Muscle layer of duodenum (tissue), 2 donors: ENCODE results near the gene CYTH4.

Source experiments
- H3K27ac ChIP-seq: one replicate; pipeline ENCODE4 v1.7.0; 2013; ENCODE audit warnings: mild to moderate bottlenecking, low read length
- H3K27me3 ChIP-seq: one replicate; pipeline ENCODE4 v1.7.0; 2013; ENCODE audit warnings: low read depth, mild to moderate bottlenecking, control low read depth, low read length
- H3K36me3 ChIP-seq, 2 donors: one replicate each; pipeline ENCODE4 v1.7.0; 2013; ENCODE audit warnings: low read length in 2 of 2, control low read depth in 1 of 2, mild to moderate bottlenecking in 1 of 2; ENCODE audit not compliant: insufficient read depth in 2 of 2, control insufficient read depth in 1 of 2
- H3K4me1 ChIP-seq, 2 donors: one replicate each; pipeline ENCODE4 v1.7.0; 2013; ENCODE audit warnings: low read length in 2 of 2, mild to moderate bottlenecking in 2 of 2, control low read depth in 1 of 2, moderate library complexity in 1 of 2; ENCODE audit not compliant: insufficient read depth in 2 of 2, control insufficient read depth in 1 of 2
- H3K4me3 ChIP-seq, 2 donors: one replicate each; pipeline ENCODE4 v1.7.0; 2013; ENCODE audit warnings: low read length in 2 of 2, low read depth in 1 of 2, mild to moderate bottlenecking in 1 of 2
- H3K9me3 ChIP-seq, 2 donors: one replicate each; pipeline ENCODE4 v1.7.0; 2013; ENCODE audit warnings: low read length in 2 of 2, control low read depth in 1 of 2, mild to moderate bottlenecking in 1 of 2; ENCODE audit not compliant: control insufficient read depth in 1 of 2
- donor health status: healthy.

The CYTH4 gene

GRCh38 chr22:37309211-37310074, 27.1 kb downstream of the CYTH4 start:
- Histone ChIP-seq H3K9me3 (no peaks in the 10 kb centered on the region), H3K4me1 (peaks cover 17 to 34% of the 10 kb centered on the region in 2 donors), H3K4me3 (no peak overlapping the region), H3K36me3 (no peaks in the 10 kb centered on the region), H3K27ac (no peak overlapping the region), H3K27me3 (no peaks in the 10 kb centered on the region)

GRCh38 chr22:37310075-37310606, 27.8 kb downstream of the CYTH4 start:
- Histone ChIP-seq H3K4me3 (no peak overlapping the region), H3K4me1 (peaks cover 17 to 34% of the 10 kb centered on the region in 2 donors), H3K9me3 (no peaks in the 10 kb centered on the region), H3K27me3 (no peaks in the 10 kb centered on the region), H3K36me3 (no peaks in the 10 kb centered on the region), H3K27ac (no peak overlapping the region)

- H3K9me3 ChIP-seq, result no peaks in the 10 kb centered on the region
- H3K4me3 ChIP-seq, result no peak overlapping the region
- no peak overlapping the region for H3K27ac ChIP-seq
- H3K27me3 ChIP-seq, result no peaks in the 10 kb centered on the region
- H3K36me3 ChIP-seq, result no peaks in the 10 kb centered on the region
- H3K4me1 ChIP-seq, result peaks cover 17 to 34% of the 10 kb centered on the region in 2 donors
Measured at GRCh38 chr22:37310815-37311595, 28.7 kb downstream of the CYTH4 start.

GRCh38 chr22:37311761-37312312, 29.5 kb downstream of the CYTH4 start:
- no peaks in the 10 kb centered on the region for H3K27me3 ChIP-seq
- H3K4me1 ChIP-seq, result peaks cover 17 to 28% of the 10 kb centered on the region in 2 donors
- H3K9me3 ChIP-seq, result no peaks in the 10 kb centered on the region
- H3K27ac ChIP-seq, result no peak overlapping the region
- no peak overlapping the region for H3K4me3 ChIP-seq
- H3K36me3 ChIP-seq, result no peaks in the 10 kb centered on the region

GRCh38 chr22:37312549-37313183, 30.4 kb downstream of the CYTH4 start:
- no peak overlapping the region for H3K4me3 ChIP-seq
- H3K27ac ChIP-seq, result no peak overlapping the region
- no peaks in the 10 kb centered on the region for H3K9me3 ChIP-seq
- no peaks in the 10 kb centered on the region for H3K36me3 ChIP-seq
- peaks cover 8 to 21% of the 10 kb centered on the region in 2 donors for H3K4me1 ChIP-seq
- no peaks in the 10 kb centered on the region for H3K27me3 ChIP-seq

GRCh38 chr22:37313376-37314314, 31.3 kb downstream of the CYTH4 start:
- Histone ChIP-seq H3K9me3 (no peaks in the 10 kb centered on the region), H3K27me3 (no peaks in the 10 kb centered on the region), H3K36me3 (no peaks in the 10 kb centered on the region), H3K27ac (no peak overlapping the region), H3K4me3 (no peak overlapping the region), H3K4me1 (peaks cover 0 to 11% of the 10 kb centered on the region in 2 donors)

GRCh38 chr22:37314315-37315074, 32.2 kb downstream of the CYTH4 start:
- Histone ChIP-seq H3K9me3 (no peaks in the 10 kb centered on the region), H3K4me1 (peaks cover 0 to 4% of the 10 kb centered on the region in 2 donors), H3K27me3 (no peaks in the 10 kb centered on the region), H3K27ac (no peak overlapping the region), H3K4me3 (no peak overlapping the region), H3K36me3 (no peaks in the 10 kb centered on the region)

- Histone ChIP-seq H3K9me3 (no peaks in the 10 kb centered on the region), H3K27me3 (no peaks in the 10 kb centered on the region), H3K27ac (no peak overlapping the region), H3K4me3 (no peak overlapping the region), H3K36me3 (no peaks in the 10 kb centered on the region), H3K4me1 (no peaks in the 10 kb centered on the region)
Measured at GRCh38 chr22:37316405-37316804, 34.1 kb downstream of the CYTH4 start.

GRCh38 chr22:37316875-37317371, 34.6 kb downstream of the CYTH4 start:
- Histone ChIP-seq H3K27ac (no peak overlapping the region), H3K4me1 (no peaks in the 10 kb centered on the region), H3K9me3 (no peaks in the 10 kb centered on the region), H3K27me3 (no peaks in the 10 kb centered on the region), H3K36me3 (no peaks in the 10 kb centered on the region), H3K4me3 (no peak overlapping the region)
